Calu3 (cell line): ENCODE data around the gene CPEB1. TPM values are rescaled to one million over a fixed set of nuclear protein-coding genes. Genes with fewer than 3 reads are reported as not detected.

ENCODE experiments used
- BruUV-seq: library from RNA; stranded (reverse); fragments of 400-500 nt; replicated peaks from 2 replicates; lab custom pipeline; 2021; lab: Mats Ljungman, UMichigan
- CTCF ChIA-PET: fragments of 300-600 bp; sonication (Branson Sonifier 250); formaldehyde crosslinking; loops from one replicate; lab custom pipeline; 2022; ENCODE audit warnings: antibody characterized with exemption; lab: Charles Lee
- DNase-seq: peaks from one replicate; pipeline ENCODE4 v3.0.0; 2022
- H3K27ac Mint-ChIP-seq: one replicate; pipeline ENCODE4 v1.8.0; 2022; ENCODE audit warnings: mixed read lengths; ENCODE audit not compliant: unreplicated experiment
- H3K27me3 Mint-ChIP-seq: one replicate; pipeline ENCODE4 v1.8.0; 2022; ENCODE audit warnings: mixed read lengths; ENCODE audit not compliant: unreplicated experiment
- H3K36me3 Mint-ChIP-seq: one replicate; pipeline ENCODE4 v1.8.0; 2022; ENCODE audit warnings: mild to moderate bottlenecking, moderate library complexity, mixed read lengths; ENCODE audit not compliant: insufficient read depth, unreplicated experiment
- H3K4me1 Mint-ChIP-seq: one replicate; pipeline ENCODE4 v1.8.0; 2022; ENCODE audit warnings: mild to moderate bottlenecking, low read depth, mixed read lengths; ENCODE audit not compliant: unreplicated experiment
- H3K4me3 Mint-ChIP-seq: one replicate; pipeline ENCODE4 v1.8.0; 2022; ENCODE audit warnings: mild to moderate bottlenecking, low read depth, moderate library complexity, mixed read lengths; ENCODE audit not compliant: unreplicated experiment
- H3K9me3 Mint-ChIP-seq: one replicate; pipeline ENCODE4 v1.8.0; 2022; ENCODE audit warnings: low read depth, mixed read lengths; ENCODE audit not compliant: unreplicated experiment
- intact Hi-C: fragments of 100-400 bp; cut with micrococcal nuclease; formaldehyde crosslinking; loops from one replicate; pipeline ENCODE4 v1.10.0; 2022; ENCODE audit not compliant: unreplicated experiment
- total RNA-seq: library from RNA; stranded (reverse); gene quantifications from 2 replicates; pipeline ENCODE4 v1.2.3, GENCODE V29; 2022
- TF ChIP-seq, protein P1 (sequence below): fragments of 200-600 bp; IDR thresholded peaks from one replicate; pipeline ENCODE4 v1.8.0; 2022; ENCODE audit warnings: antibody characterized with exemption; ENCODE audit not compliant: unreplicated experiment

Gene CPEB1
- total RNA-seq, 1 experiment from 2014 or later, result 5.3 TPM

DNA sequence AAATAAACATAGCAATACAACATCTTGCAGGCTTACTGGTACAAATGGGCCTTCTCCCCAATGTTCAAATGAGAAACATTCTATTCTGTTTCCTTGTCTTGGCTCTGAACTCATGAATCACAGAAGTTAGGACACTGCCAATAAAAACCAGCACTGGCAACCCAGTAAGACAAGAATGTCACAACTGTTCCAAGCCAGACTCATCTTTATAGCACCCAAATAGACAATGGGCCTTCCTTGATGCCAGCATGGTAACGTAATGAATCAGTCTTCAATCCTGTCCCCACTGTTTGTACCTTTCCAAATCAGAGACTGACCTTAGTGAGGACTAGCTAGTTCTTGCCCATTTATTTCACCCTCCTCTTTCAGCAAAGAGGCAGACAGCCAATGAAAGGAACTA, 92.8 kb downstream of the CPEB1 start:
- H3K9me3 Mint-ChIP-seq, result no peaks in the 10 kb centered on the region
- H3K27ac Mint-ChIP-seq, result no peak overlapping the region
- intact Hi-C loops, result no loop called here
- BruUV-seq, result no TSS peak
- no peaks in the 10 kb centered on the region for H3K4me1 Mint-ChIP-seq
- peaks cover 36% of the 10 kb centered on the region for H3K27me3 Mint-ChIP-seq
- CTCF ChIA-PET, result no interaction called here
- TF ChIP-seq, protein P1, sequence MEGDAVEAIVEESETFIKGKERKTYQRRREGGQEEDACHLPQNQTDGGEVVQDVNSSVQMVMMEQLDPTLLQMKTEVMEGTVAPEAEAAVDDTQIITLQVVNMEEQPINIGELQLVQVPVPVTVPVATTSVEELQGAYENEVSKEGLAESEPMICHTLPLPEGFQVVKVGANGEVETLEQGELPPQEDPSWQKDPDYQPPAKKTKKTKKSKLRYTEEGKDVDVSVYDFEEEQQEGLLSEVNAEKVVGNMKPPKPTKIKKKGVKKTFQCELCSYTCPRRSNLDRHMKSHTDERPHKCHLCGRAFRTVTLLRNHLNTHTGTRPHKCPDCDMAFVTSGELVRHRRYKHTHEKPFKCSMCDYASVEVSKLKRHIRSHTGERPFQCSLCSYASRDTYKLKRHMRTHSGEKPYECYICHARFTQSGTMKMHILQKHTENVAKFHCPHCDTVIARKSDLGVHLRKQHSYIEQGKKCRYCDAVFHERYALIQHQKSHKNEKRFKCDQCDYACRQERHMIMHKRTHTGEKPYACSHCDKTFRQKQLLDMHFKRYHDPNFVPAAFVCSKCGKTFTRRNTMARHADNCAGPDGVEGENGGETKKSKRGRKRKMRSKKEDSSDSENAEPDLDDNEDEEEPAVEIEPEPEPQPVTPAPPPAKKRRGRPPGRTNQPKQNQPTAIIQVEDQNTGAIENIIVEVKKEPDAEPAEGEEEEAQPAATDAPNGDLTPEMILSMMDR, result no peak
- no peak for DNase-seq
- no peak overlapping the region for H3K4me3 Mint-ChIP-seq
- no peaks in the 10 kb centered on the region for H3K36me3 Mint-ChIP-seq

DNA sequence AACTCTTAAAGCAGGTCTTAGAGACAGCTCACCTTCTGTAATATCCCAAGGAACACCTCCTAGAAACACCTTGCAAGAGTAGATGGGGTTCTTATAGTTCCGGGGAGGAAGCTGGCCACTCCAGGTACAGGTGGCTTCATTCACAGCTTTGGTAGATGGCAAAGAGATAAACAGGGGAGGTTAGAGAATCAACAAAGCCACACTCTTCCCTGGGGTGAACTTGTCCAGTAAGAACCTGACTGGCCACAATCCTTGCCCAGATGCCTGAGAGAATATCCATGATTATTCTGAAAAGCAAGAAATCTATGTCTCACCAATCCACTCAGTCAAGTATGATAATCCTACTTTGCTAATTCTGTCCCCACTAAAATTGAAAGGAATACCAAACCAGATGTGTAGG, 93.3 kb downstream of the CPEB1 start:
- Mint-ChIP-seq H3K27me3 (peaks cover 36% of the 10 kb centered on the region), H3K9me3 (no peaks in the 10 kb centered on the region), H3K4me3 (no peak overlapping the region), H3K27ac (no peak overlapping the region), H3K36me3 (no peaks in the 10 kb centered on the region), H3K4me1 (no peaks in the 10 kb centered on the region)
- TF ChIP-seq, protein P1, result no peak
- CTCF ChIA-PET, result interaction anchor here (1.2 kb wide), 1 partner anchor 23 kb away, joined by 3 read pairs; no protein-coding TSS in a partner anchor
- no peak for DNase-seq
- BruUV-seq, result no TSS peak
- intact Hi-C loops, result no loop called here

DNA sequence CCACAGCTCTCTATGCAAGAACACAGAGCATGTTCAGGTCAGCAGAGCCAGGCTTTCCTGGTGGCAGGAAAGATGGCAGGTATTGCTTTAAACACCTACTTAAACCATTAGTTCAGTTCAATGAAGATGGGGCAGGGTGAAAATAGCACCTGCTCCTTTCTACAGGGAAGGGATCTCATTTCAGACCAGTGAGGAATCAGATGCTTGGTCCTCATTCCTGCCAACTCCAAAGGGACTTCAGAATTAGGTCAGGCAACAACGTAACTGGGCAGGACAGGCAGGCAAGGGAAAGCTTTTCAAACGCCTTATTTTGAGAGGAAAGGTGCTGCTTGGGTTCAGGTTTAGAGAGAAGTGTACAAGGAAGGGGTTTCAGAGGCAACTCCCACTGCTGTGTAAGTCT, 94.3 kb downstream of the CPEB1 start:
- intact Hi-C loops, result no loop called here
- no peak for DNase-seq
- TF ChIP-seq, protein P1, result no peak
- peaks cover 36% of the 10 kb centered on the region for H3K27me3 Mint-ChIP-seq
- H3K27ac Mint-ChIP-seq, result no peak overlapping the region
- no peaks in the 10 kb centered on the region for H3K9me3 Mint-ChIP-seq
- H3K36me3 Mint-ChIP-seq, result no peaks in the 10 kb centered on the region
- BruUV-seq, result no TSS peak
- no peaks in the 10 kb centered on the region for H3K4me1 Mint-ChIP-seq
- CTCF ChIA-PET, result interaction anchor here (1.2 kb wide), 1 partner anchor 22 kb away, joined by 3 read pairs; no protein-coding TSS in a partner anchor
- H3K4me3 Mint-ChIP-seq, result no peak overlapping the region

DNA sequence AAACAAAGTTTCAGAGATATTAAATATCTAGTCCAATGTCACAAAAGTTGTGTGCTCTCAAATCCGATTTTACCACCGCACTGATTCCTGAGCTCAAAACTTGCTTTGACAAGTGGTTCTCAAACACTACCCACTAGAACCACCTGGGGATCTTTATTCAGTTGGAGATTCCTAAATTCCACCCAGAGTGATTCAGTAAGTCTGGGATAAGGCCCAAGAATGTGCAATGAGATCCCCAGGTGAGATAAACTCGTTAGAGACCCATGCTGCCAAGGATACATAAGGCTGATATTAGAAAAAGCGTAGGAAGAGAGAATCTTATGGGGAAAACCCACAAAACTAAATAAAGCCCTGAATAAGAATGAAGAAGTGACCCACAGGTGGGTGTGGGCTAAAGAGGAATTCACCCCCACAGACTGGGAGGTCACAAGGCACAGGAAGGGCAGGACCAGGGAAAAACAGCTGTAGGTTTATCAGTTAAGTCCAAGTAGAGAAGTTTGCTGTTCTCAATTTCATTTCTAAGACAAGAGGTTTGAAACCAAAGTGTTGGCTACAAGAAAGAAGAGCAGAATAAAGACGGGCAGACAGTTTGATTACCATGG, 95.4 kb downstream of the CPEB1 start:
- no peaks in the 10 kb centered on the region for H3K9me3 Mint-ChIP-seq
- peaks cover 36% of the 10 kb centered on the region for H3K27me3 Mint-ChIP-seq
- H3K36me3 Mint-ChIP-seq, result no peaks in the 10 kb centered on the region
- CTCF ChIA-PET, result no interaction called here
- BruUV-seq, result no TSS peak
- no peak overlapping the region for H3K4me3 Mint-ChIP-seq
- DNase-seq, result no peak
- H3K27ac Mint-ChIP-seq, result no peak overlapping the region
- TF ChIP-seq, protein P1, result no peak
- no peaks in the 10 kb centered on the region for H3K4me1 Mint-ChIP-seq
- intact Hi-C loops, result no loop called here
